CD4-positive, alpha-beta T cell treated with Interleukin-17A for 4 hours (primary cell): ENCODE results near the gene CPAMD8.

Experiments used
- DNase-seq: peaks from one replicate; pipeline ENCODE4 v3.0.0-alpha.2; 2020; ENCODE audit warnings: mixed read lengths

Gene CPAMD8

DNA sequence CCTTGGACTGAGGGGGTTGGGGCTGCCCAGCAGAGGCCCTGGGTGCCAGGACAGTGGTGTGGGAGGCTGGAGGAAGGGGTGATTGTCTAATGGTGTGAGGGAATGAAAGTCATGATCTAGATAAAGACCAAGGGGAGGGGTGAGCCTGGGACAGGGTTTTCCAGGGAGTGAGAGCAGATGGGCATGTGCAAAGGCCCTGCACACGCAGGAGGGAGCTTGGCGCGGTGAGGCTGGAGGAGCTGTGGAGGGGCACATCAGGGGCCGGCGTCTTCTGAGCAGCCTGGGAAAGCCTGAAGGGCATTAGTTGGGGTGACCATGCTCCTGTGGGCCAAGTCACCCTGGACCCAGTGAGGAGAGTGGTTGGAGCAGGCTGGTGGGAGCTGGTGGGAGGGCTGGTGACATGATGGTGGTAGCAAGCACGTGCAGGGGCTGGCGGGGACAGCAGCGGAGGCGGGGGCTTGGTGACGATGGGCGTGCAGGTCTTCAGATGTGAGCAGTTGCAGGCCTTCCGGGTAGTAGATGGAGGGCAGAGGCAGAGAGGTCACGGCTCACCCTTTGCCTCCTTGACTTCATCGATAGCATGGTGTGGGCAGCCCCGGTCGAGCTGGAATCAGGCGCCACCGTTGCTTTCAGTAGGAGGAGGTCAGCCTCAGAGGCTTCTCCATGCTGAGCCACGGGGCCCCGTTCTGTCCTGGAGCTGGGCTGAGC is 158.0 kb downstream of the CPAMD8 start:
- DNase-seq: no peak

DNA sequence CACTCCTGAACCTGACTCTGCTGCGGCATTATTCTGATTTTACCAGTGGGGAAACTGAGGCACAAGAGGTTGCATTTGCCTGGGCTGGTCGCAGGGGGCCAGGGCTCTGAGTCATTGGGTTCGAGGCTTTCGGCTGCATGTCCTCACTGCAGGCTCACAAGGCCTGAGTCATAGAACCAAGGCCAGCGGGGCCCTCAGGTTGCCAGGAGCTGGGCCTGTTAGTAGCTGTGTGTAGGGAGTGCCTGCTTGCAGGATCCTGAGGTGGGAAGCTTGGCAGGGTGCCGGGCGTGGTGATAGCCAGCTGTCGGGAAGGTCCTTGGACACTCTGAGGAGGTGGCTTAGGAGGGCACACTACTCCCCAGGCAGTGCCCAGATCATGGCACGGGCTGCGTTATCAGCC is 159.4 kb downstream of the CPAMD8 start:
- DNase-seq: no peak

DNA sequence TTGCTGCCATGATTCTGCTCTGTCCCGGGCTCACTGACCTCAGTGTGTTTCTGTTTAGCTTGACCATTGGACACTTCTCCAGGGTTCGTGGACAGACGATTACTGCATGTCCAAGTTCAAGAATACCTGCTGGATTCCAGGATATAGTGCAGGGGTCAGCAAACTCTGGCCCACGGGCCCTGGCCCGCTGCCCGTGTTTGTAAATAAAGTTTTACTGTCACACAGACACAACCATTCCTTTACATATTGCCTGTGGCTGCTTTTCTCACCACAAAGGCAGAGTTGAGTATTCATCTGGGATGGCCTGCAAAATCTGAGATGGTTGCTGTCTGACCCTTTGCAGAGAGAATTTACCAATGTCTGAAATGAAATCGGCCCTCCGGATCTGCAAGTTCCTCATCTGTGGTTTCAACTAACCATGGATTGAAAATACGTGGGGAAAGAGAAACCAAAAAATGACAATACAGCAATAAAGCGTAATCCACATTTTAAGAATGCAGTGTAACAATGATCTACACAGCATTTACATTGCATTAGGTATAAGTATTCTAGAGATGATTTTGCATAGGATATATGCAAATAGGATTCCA is 163.7 kb downstream of the CPAMD8 start:
- DNase-seq: no peak

DNA sequence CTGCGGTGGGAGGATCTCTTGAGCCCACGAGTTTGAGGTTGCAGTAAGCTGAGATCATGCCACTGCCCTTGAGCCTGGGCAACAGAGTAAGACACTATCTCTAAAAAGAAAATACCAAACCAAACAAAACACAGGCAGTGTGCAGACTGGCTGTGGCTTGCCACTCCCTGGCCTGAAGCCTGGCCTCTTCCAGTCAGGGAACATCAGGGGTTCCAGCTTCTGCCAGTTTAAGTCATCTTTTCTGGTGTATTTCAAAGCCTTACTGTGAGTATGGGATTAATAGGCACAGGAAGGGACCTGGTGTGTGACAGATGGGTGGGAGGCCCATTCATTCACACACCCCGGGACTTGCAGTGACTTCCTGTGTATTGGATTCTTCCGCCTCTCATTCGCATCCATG is 164.8 kb downstream of the CPAMD8 start:
- no peak for DNase-seq

DNA sequence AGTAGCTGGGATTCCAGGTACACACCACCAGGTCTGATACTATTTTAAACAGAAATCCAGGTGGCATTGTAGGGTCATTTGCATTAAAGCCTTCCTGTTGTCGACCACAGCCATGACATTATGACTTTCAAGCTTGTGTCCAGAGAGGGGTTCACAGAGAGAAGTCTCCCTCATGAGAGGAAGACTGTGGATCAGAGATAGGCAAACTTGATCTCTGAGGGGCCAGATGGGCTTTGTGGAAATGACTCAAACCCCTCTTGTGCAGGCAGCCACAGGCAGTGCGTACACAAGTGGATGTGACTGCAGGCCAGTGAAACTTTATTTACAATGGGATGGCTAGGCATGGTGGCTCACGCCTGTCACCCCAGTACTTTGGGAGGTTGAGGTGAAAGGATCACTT is 165.6 kb downstream of the CPAMD8 start:
- DNase-seq: no peak

DNA sequence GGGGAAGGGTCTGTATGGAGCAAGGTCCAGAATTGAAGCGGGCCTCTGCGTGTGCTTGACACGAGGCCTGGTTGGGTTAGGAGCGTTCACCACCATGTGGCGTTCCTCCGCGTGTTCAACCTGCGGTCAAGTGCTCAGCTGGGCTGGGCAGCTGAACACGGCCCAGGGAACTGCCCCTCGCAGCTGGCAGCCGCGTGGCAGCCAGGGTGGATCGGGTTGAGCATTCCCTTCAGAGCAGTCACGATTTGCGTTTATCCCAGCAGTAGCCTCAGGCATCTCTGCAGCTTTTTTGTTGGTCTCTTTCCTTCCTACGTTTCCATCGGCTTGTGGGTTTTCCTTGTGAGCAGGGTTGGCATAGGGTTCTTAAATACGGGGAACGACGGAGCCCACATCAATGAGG is 166.5 kb downstream of the CPAMD8 start:
- DNase-seq: no peak

DNA sequence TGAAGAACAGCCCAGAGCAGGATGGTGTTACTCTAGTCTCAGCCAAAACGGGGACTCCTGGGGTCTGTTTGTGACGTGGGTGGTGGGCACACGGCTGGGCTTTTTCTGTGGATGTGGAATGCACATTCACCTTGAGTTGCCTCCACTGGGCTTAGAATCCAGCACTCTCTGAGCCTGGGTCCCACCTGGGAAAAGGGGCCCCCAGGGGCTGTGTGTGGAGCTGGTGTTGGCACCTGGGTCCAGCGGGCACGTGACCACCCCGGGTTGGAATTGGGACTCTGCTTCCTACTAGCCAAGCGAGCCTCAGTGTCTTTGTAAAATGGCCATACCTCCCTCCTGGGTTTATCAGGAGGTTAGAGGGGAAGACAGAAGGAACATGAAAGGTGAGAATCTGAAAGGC is 167.0 kb downstream of the CPAMD8 start:
- DNase-seq: no peak

DNA sequence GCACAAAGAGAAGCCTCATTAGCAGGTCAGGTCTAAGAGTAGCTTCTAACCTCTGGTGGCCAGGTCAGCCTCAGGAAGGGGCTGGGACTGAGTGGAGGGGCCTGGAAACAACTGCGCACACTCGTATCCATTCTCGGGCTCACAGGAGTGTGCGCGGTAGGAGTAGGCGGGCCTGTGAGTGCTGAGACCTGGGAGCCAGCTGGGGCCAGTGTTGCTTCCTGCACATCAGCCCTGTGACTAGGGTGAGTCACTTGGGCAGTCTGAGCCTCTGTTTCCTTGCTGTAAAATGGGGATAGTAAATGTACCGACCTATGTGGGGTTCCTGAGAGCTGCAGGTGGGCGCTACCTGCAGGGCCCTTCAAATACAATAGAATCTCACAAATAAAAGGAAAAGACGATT is 170.5 kb downstream of the CPAMD8 start:
- DNase-seq: no peak

DNA sequence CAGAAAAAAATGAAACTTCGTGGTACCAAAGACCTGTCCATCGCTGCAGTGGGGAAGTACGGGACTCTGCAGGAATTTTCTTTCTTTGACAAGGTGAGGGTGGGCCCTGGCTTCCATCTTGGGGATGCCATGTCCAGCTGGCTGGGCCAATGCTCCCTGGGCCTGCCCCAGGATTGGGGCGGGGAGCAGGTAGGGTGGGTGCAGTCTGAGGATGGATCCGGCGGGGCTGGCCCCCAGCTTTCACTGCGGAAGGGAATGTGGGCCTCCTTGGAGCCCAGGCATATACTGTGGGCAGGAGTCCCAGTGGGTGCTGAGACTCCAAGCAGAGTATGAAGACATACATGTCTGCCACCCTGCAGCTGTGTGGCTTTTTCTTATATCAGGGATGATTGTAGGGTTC is 173.5 kb downstream of the CPAMD8 start:
- DNase-seq: no peak

DNA sequence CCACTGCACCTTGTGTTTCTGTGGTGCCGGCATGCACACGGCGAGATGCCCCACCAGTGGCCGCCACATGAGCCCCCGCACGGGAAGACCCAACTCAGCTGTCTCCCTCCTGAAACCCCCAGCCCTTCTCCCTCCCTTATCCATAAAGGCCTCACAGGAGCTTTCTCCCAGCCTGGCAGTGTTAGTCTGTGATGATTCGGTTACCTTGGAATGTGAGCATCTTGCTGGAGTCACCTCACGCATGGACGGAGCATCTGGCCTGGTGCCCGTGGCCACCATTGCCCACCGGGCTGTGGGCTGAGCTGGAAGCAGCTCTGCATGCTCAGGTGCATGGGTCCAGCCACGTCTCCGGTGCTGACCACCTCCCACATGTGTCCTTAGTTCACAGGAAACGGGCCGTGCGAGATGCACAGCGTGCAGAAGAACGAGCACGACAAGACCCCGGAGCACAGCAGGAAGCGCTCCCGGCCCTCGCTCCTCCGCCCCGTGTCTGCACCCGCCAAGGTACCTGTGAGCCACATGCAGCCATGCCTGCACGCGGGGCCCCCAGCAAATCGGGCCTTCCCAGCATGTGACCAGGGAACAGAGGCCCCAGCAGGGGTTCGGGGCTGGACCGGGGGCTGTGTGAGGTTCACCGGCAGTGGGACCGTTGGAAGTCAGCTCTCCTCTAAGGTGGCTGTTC is 175.4 kb downstream of the CPAMD8 start:
- no peak for DNase-seq

DNA sequence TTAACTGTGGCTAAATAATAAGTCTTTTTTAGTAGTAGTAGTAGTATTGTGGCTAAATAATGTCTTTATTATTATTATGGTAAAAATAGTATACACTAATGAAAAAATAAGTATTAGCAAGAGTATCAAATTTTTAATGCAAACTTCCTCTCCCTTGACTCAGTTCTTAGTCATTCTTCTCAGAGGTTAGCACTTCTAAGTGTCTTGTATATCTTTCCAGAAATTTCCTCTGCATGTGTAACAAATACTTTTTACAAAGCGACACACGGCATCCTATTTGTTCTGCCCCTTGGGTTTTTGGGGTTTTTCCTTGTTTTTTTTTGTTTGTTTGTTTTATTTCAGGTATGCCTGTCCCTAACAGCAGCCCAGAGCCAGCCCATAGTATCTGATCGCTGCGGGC is 176.5 kb downstream of the CPAMD8 start:
- DNase-seq: no peak

DNA sequence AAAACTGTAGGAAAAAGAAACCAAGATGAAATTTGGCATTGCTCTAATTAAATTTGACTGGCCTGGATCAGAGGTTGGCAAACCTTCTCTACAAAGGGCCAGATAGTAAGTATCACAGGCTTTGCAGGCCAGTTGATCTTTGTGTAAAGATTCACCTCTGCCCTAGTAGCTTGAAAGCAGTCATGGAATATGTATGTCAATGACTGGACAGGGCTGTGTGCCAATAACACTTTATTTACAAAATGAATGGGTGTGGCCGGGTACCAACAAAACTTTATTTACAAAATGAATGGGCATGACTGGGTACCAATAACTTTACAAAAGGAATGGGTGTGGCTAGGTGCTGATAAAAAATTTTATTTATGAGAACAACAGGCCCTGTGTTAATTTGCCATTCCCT is 177.4 kb downstream of the CPAMD8 start:
- DNase-seq: no peak

DNA sequence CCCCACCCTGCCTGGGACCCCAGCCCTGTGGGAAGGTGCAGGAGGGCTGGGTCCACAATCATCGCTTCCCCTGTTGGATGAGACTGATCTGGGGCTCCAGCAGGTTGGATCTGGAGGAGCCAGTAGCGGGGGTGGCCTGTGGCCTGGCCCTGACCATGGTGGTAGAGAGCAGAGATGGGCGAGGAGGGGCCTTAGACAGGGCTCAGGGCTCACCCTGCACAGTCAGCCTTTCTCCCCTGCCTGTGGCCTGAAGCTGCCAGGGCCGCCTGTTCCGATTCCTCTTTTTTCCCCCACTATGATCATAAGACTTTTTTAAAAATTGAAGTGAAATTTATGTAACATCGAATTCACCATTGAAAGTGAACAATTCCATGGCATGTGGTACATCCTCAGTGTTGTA is 179.2 kb downstream of the CPAMD8 start:
- no peak for DNase-seq

DNA sequence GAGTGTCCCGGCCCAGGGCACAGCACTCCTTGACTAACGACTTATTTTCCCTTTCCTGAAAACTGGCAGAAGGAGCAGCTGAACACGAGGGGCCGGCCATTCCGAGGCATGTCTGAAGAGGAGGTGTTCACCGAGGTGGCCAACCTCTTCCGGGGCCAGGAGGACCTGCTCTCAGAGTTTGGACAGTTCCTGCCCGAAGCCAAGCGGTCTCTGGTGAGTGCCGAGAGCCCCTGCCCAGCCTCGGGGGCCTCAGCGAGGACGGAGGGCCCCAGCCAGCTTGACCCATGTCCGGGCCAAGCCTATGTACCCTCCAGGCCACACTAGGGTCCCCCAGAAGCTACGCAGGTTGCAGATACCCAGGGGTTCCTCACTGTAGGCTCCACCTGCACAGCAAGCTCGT is 179.7 kb downstream of the CPAMD8 start:
- no peak for DNase-seq
